Measurements from ENCODE around the gene HSDL2. TPM values are rescaled to one million over a fixed set of nuclear protein-coding genes. Genes with fewer than 3 reads are reported as not detected.

Gene HSDL2
- total and polyA plus RNA-seq, 2 of the 4 experiments (the other 2 are of a cell fraction) = 17.7 to 65.8 TPM

DNA sequence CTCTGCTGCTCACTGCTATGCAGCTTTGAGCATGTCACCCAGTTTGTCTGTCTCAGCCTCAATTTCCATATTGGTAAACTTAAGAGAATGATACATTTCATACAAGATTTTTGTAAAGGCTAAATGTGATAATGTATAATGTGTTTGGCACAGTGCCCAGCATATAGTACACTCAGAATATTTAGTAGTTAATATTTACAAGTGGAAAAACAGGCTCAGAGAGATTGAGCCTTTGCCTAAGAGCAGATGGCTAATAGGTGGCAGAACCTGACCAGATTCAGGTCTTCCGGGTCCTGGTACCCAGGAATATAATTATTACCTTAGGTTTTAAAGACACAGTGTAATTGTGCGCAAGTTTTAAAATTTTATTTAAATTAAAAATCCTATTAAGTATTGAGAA, 59.9 kb downstream of the HSDL2 start:
- H2AFZ ChIP-seq (replicated peaks; ENCODE audit: low read length, poor library complexity) = no peak overlapping the region
- H3K9ac ChIP-seq (ENCODE audit: low read depth, low read length) = no peak overlapping the region
- CTCF ChIA-PET = no interaction called here
- no peak overlapping the region for H2AK5ac ChIP-seq (ENCODE audit: low read depth, low read length)
- 0 out of 4 replicates have a peak, but pooled peaks cover 0 to 2% of the 10 kb centered on the region in 2 experiments for H3K79me1 ChIP-seq (ENCODE audit: low read depth in 1 of 2, low read length in 2 of 2)
- H2BK15ac ChIP-seq (ENCODE audit: low read depth, low read length) = no peak overlapping the region
- no peak overlapping the region for H2BK5ac ChIP-seq (ENCODE audit: low read depth, low read length, poor library complexity, severe bottlenecking)
- POLR2A ChIA-PET (ENCODE audit: unreplicated experiment) = no interaction called here
- no peak overlapping the region for H3K23ac ChIP-seq (ENCODE audit: low read depth, low read length)
- H4K20me1 ChIP-seq (ENCODE audit: insufficient read depth, low read length) = no peaks in the 10 kb centered on the region
- no peak overlapping the region for H4K8ac ChIP-seq (ENCODE audit: low read depth in 2 of 2, low read length in 2 of 2)
- H3K27me3 ChIP-seq (ENCODE audit: control insufficient read depth, insufficient read depth, low read length) = no peaks in the 10 kb centered on the region
- no CpG with 5 or more reads among the region's 2 CpGs for WGBS, 2 experiments (ENCODE audit: extremely low coverage in 2 of 2, insufficient read length in 1 of 2)
- dilution Hi-C loops (cut with HindIII; ENCODE audit: low sequenced_read_pairs, unreplicated experiment) = no loop called here
- DNase-seq (no peak), ATAC-seq (ENCODE audit: low read depth) (no peak)
- H3K9me1 ChIP-seq (ENCODE audit: insufficient read depth, low read length) = peaks cover 2% of the 10 kb centered on the region; the same call in 1 of the 2 replicates
- H4K91ac ChIP-seq (ENCODE audit: insufficient read depth, low read depth, low read length) = no peak overlapping the region
- no peak overlapping the region for H3K14ac ChIP-seq (replicated peaks; ENCODE audit: low read depth, low read length)
- TF ChIP-seq BHLHE40 (IDR thresholded peaks at IDR 0.05; ENCODE audit: low read depth, low read length) = no peak
- TF ChIP-seq, protein P1, sequence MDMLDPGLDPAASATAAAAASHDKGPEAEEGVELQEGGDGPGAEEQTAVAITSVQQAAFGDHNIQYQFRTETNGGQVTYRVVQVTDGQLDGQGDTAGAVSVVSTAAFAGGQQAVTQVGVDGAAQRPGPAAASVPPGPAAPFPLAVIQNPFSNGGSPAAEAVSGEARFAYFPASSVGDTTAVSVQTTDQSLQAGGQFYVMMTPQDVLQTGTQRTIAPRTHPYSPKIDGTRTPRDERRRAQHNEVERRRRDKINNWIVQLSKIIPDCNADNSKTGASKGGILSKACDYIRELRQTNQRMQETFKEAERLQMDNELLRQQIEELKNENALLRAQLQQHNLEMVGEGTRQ (IDR thresholded peaks at IDR 0.05; ENCODE audit: low read depth, low read length) = no peak
- TF ChIP-seq MAZ (IDR thresholded peaks at IDR 0.05; ENCODE audit: borderline replicate concordance, low read depth, low read length) = no peak
- TF ChIP-seq MXI1 (IDR thresholded peaks at IDR 0.05; ENCODE audit: borderline replicate concordance, low read depth, low read length) = no peak
- no peak for TF ChIP-seq RFX5 (IDR thresholded peaks at IDR 0.05; ENCODE audit: low read depth, low read length)
- no peak for TF ChIP-seq FOS (IDR thresholded peaks at IDR 0.05; ENCODE audit: low read depth, low read length)
- no peak for TF ChIP-seq RAD21 (IDR thresholded peaks at IDR 0.05; ENCODE audit: low read length)
- no peak for TF ChIP-seq CTCF (conservative IDR thresholded peaks at IDR 0.05; ENCODE audit: low read depth, low read length)
- no peak for TF ChIP-seq SMC3 (IDR thresholded peaks at IDR 0.05; ENCODE audit: low read depth, low read length)
- no peak for TF ChIP-seq MAFK (IDR thresholded peaks at IDR 0.05; ENCODE audit: low read depth, low read length)
- TF ChIP-seq CHD1 (IDR thresholded peaks at IDR 0.05; ENCODE audit: low read depth, low read length) = no peak
- TF ChIP-seq POLR2A (IDR thresholded peaks at IDR 0.05; ENCODE audit: low read depth, low read length) = no peak
- no peak for TF ChIP-seq CEBPB (IDR thresholded peaks at IDR 0.05; ENCODE audit: low read depth, low read length)
- TF ChIP-seq RCOR1 (IDR thresholded peaks at IDR 0.05; ENCODE audit: insufficient replicate concordance, low read length) = no peak
- TF ChIP-seq, protein P2, sequence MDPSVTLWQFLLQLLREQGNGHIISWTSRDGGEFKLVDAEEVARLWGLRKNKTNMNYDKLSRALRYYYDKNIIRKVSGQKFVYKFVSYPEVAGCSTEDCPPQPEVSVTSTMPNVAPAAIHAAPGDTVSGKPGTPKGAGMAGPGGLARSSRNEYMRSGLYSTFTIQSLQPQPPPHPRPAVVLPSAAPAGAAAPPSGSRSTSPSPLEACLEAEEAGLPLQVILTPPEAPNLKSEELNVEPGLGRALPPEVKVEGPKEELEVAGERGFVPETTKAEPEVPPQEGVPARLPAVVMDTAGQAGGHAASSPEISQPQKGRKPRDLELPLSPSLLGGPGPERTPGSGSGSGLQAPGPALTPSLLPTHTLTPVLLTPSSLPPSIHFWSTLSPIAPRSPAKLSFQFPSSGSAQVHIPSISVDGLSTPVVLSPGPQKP (IDR thresholded peaks at IDR 0.05; ENCODE audit: borderline replicate concordance, low read depth, low read length) = no peak
- no peak for TF ChIP-seq NFE2L2 (IDR thresholded peaks at IDR 0.05; ENCODE audit: low read depth, low read length)
- H3K4ac ChIP-seq (ENCODE audit: low read depth, low read length) = no peak overlapping the region
- H2AK9ac ChIP-seq (replicated peaks; ENCODE audit: low read depth, low read length, poor library complexity) = no peak overlapping the region
- H3K9me3 ChIP-seq (ENCODE audit: control insufficient read depth, insufficient read depth, low read length) = no peaks in the 10 kb centered on the region
- intact Hi-C loops (cut with micrococcal nuclease) = no loop called here
- in situ Hi-C loops (cut with MboI; ENCODE audit: low sequenced_read_pairs) = no loop called here
- no peak overlapping the region for H3K56ac ChIP-seq (ENCODE audit: extremely low read depth, insufficient read depth, low read length)
- peaks cover 7% of the 10 kb centered on the region for H3K36me3 ChIP-seq (ENCODE audit: control insufficient read depth, insufficient read depth, low read length)
- H3K4me2 ChIP-seq (ENCODE audit: low read depth, low read length) = no peak overlapping the region
- no peak overlapping the region for H3K18ac ChIP-seq (ENCODE audit: low read depth, low read length)
- H4K5ac ChIP-seq (ENCODE audit: low read depth, low read length) = no peak overlapping the region
- H3K4me3 ChIP-seq (ENCODE audit: insufficient read depth, low read depth, low read length) = no peak overlapping the region
- H2BK20ac ChIP-seq (ENCODE audit: low read depth, low read length) = no peak overlapping the region
- H3K27ac ChIP-seq (ENCODE audit: insufficient read depth, low read length) = no peak overlapping the region
- no peak overlapping the region for H2BK120ac ChIP-seq (ENCODE audit: low read depth, low read length)
- BruUV-seq (replicated peaks) = no TSS peak
- H3K4me1 ChIP-seq (ENCODE audit: control insufficient read depth, insufficient read depth, low read length) = no peaks in the 10 kb centered on the region
